HepG2 (cell line): Measurements from ENCODE around the gene APRT. TPM values are rescaled to one million over a fixed set of nuclear protein-coding genes. Genes with fewer than 3 reads are reported as not detected.

Experiments used
- CENPT ChIP-seq: sonication (generic); formaldehyde crosslinking; IDR thresholded peaks from 2 replicates; pipeline ENCODE4 v1.8.0; 2022; ENCODE audit warnings: low read depth, mild to moderate bottlenecking, moderate library complexity, missing genetic modification reagents
- DR1 ChIP-seq: sonication (generic); formaldehyde crosslinking; IDR thresholded peaks from 2 replicates; pipeline ENCODE4 v1.8.0; 2021; ENCODE audit warnings: mild to moderate bottlenecking, missing genetic modification reagents, inconsistent platforms
- EZH2 ChIP-seq: conservative IDR thresholded peaks from 2 replicates; pipeline ENCODE4 v1.6.1; 2012; ENCODE audit warnings: mild to moderate bottlenecking, low read depth, low read length, moderate library complexity
- IRF2 ChIP-seq: IDR thresholded peaks from 2 replicates; pipeline ENCODE4 v1.6.1; 2018; ENCODE audit warnings: missing genetic modification reagents, missing compliant biosample characterization
- JARID2 ChIP-seq: sonication (generic); formaldehyde crosslinking; IDR thresholded peaks from 2 replicates; pipeline ENCODE4 v1.8.1; 2023; ENCODE audit warnings: missing genetic modification reagents, inconsistent platforms; ENCODE audit not compliant: insufficient replicate concordance
- MEF2D ChIP-seq: sonication (generic); formaldehyde crosslinking; IDR thresholded peaks from 2 replicates; pipeline ENCODE4 v1.5.1; 2020; ENCODE audit warnings: mild to moderate bottlenecking, missing genetic modification reagents
- MYC ChIP-seq: sonication (generic); formaldehyde crosslinking; IDR thresholded peaks from 2 replicates; pipeline ENCODE4 v1.9.0; 2021; ENCODE audit warnings: missing genetic modification reagents, borderline replicate concordance
- PAX8 ChIP-seq: sonication (generic); formaldehyde crosslinking; IDR thresholded peaks from 2 replicates; pipeline ENCODE4 v1.8.0; 2022; ENCODE audit warnings: mild to moderate bottlenecking, missing genetic modification reagents, borderline replicate concordance
- RARG ChIP-seq: sonication (generic); formaldehyde crosslinking; IDR thresholded peaks from 2 replicates; pipeline ENCODE4 v1.4.0; 2020; ENCODE audit warnings: low read depth, mild to moderate bottlenecking, missing genetic modification reagents
- REPIN1 ChIP-seq: sonication (generic); formaldehyde crosslinking; IDR thresholded peaks from 2 replicates; pipeline ENCODE4 v1.8.0; 2022; ENCODE audit warnings: missing genetic modification reagents, low read depth, mild to moderate bottlenecking, borderline replicate concordance
- SAP130 ChIP-seq: IDR thresholded peaks from 2 replicates; pipeline ENCODE4 v1.6.1; 2016; ENCODE audit warnings: low read depth
- ZFP90 ChIP-seq: sonication (generic); formaldehyde crosslinking; IDR thresholded peaks from 2 replicates; pipeline ENCODE4 v1.8.0; 2022; ENCODE audit warnings: missing genetic modification reagents, mild to moderate bottlenecking, inconsistent platforms, borderline replicate concordance
- ZMYM3 ChIP-seq: sonication (generic); formaldehyde crosslinking; IDR thresholded peaks from 2 replicates; pipeline ENCODE4 v1.5.1; 2020; ENCODE audit warnings: mild to moderate bottlenecking, missing genetic modification reagents
- ZNF136 ChIP-seq: sonication (generic); formaldehyde crosslinking; IDR thresholded peaks from 2 replicates; pipeline ENCODE4 v1.8.1; 2022; ENCODE audit warnings: low read depth, mild to moderate bottlenecking, moderate library complexity, missing genetic modification reagents
- ZNF552 ChIP-seq: sonication (generic); formaldehyde crosslinking; IDR thresholded peaks from 2 replicates; pipeline ENCODE4 v1.9.0; 2022; ENCODE audit warnings: missing genetic modification reagents, mild to moderate bottlenecking, borderline replicate concordance
- ZNF577 ChIP-seq: sonication (generic); formaldehyde crosslinking; IDR thresholded peaks from 2 replicates; pipeline ENCODE4 v1.4.0; 2020; ENCODE audit warnings: mild to moderate bottlenecking, low read depth, missing genetic modification reagents, borderline replicate concordance
- ZNF605 ChIP-seq: sonication (generic); formaldehyde crosslinking; IDR thresholded peaks from 2 replicates; pipeline ENCODE4 v1.8.0; 2022; ENCODE audit warnings: mild to moderate bottlenecking, missing genetic modification reagents
- ZNF891 ChIP-seq: sonication (generic); formaldehyde crosslinking; IDR thresholded peaks from 2 replicates; pipeline ENCODE4 v1.5.0; 2020; ENCODE audit warnings: mild to moderate bottlenecking, missing genetic modification reagents
- polyA plus RNA-seq, 8 experiments: library from polyadenylated mRNA; depleted of rRNA in 3 of 8; stranded (reverse) in 7 of 8; unstranded in 1 of 8; fragments of >200 nt; fragmentation: Illumina TruSeq in 4 of 8; extraction: Trizol in 4 of 8; gene quantifications; 2 replicates each; pipeline versions ENCODE4 v1.2.1 to v1.2.3, GENCODE V29; 2011 to 2016; ENCODE audit warnings: low read depth in 4 of 8, missing spikeins in 1 of 8, mixed read lengths in 1 of 8; ENCODE audit not compliant: insufficient read depth in 1 of 8
- total RNA-seq, 5 experiments: library from RNA; depleted of rRNA; stranded (reverse); fragments of >200 nt; fragmentation: Illumina TruSeq; extraction: Trizol; gene quantifications; 2 replicates each; pipeline ENCODE4 v1.2.3, GENCODE V29; 2016; ENCODE audit warnings: low read depth in 1 of 5
- TF ChIP-seq, protein P1 (sequence below): sonication (generic); formaldehyde crosslinking; IDR thresholded peaks from 2 replicates; pipeline ENCODE4 v1.8.1; 2023; ENCODE audit warnings: missing genetic modification reagents, inconsistent platforms, borderline replicate concordance
- TF ChIP-seq, protein P2 (sequence below): sonication (generic); formaldehyde crosslinking; IDR thresholded peaks from 2 replicates; pipeline ENCODE4 v1.4.0; 2020; ENCODE audit warnings: missing genetic modification reagents
- TF ChIP-seq, protein P3 (sequence below): sonication (generic); formaldehyde crosslinking; IDR thresholded peaks from 2 replicates; pipeline ENCODE4 v1.8.0; 2022; ENCODE audit warnings: missing genetic modification reagents, low read depth, mild to moderate bottlenecking, borderline replicate concordance
- TF ChIP-seq, protein P4 (sequence below): sonication (generic); formaldehyde crosslinking; IDR thresholded peaks from 2 replicates; pipeline ENCODE4 v1.5.0; 2020; ENCODE audit warnings: missing genetic modification reagents, mild to moderate bottlenecking, borderline replicate concordance
- TF ChIP-seq, protein P5 (sequence below): sonication (generic); formaldehyde crosslinking; IDR thresholded peaks from 2 replicates; pipeline ENCODE4 v1.5.0; 2020; ENCODE audit warnings: mild to moderate bottlenecking, missing genetic modification reagents, moderate library complexity

APRT gene
- total and polyA plus RNA-seq, 2 of the 13 experiments (the other 11 are each of a cell fraction or from before 2014, with no cell fraction given), result 155 to 242 TPM

DNA sequence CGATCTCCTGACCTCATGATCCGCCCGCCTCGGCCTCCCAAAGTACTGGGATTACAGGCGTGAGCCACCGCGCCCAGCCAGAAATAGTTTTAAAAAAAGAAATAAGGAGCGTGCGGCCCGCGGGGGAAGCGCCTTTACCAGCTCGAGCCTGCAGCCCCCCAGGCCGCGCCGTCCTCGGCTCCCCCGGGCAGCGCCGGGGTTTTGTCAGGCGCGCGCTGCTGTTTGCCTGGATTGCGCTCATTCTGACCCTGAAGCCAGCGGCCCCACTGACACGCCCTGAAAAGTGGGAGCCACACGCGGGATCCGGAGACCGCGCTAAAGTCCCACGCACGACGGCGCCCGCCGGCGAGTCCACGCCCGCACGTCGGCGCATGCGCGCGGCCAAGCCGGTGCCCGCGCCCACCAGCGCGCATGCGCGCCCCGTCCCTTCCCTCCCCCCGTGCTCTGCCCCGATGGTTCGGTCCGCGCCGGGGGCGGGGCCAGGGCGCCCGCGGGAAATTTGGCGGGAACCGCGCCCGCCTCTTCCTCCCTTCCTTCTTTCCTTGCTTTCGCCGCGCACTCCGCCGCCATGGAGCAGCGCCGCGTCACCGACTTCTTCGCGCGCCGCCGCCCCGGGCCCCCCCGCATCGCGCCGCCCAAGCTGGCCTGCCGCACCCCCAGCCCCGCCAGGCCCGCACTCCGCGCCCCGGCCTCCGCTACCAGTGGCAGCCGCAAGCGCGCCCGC, 8.3 kb downstream of the APRT start, which contains the start of gene CDT1 (continued):
- TF ChIP-seq, protein P1, sequence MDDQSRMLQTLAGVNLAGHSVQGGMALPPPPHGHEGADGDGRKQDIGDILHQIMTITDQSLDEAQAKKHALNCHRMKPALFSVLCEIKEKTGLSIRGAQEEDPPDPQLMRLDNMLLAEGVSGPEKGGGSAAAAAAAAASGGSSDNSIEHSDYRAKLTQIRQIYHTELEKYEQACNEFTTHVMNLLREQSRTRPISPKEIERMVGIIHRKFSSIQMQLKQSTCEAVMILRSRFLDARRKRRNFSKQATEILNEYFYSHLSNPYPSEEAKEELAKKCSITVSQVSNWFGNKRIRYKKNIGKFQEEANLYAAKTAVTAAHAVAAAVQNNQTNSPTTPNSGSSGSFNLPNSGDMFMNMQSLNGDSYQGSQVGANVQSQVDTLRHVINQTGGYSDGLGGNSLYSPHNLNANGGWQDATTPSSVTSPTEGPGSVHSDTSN (CRISPR knock-in tag), result no peak
- TF ChIP-seq JARID2 (CRISPR knock-in tag) (peak; percentile 84), ZFP90 (CRISPR knock-in tag) (peak; percentile 92), ZNF891 (CRISPR knock-in tag) (peak; percentile 68), RARG (CRISPR knock-in tag) (no peak), MYC (peak; percentile 66; the same call in 1 of the 2 replicates), REPIN1 (CRISPR knock-in tag) (no peak), CENPT (CRISPR knock-in tag) (no peak; the same call in 1 of the 2 replicates), ZNF577 (CRISPR knock-in tag) (no peak), PAX8 (CRISPR knock-in tag) (0 out of 2 replicates have a peak, but pooled peaks have one; percentile 82), ZNF552 (0 out of 2 replicates have a peak, but pooled peaks have one; percentile 21), ZNF605 (CRISPR knock-in tag) (peak; percentile 49; the same call in 1 of the 2 replicates), IRF2 (no peak; the same call in 1 of the 2 replicates), EZH2 (no peak), SAP130 (CRISPR knock-in tag) (peak; percentile 96), ZMYM3 (CRISPR knock-in tag) (no peak), DR1 (CRISPR knock-in tag) (peak; percentile 73; the same call in 1 of the 2 replicates), MEF2D (CRISPR knock-in tag) (0 out of 2 replicates have a peak, but pooled peaks have one; percentile 39), ZNF136 (no peak)
- TF ChIP-seq, protein P2, sequence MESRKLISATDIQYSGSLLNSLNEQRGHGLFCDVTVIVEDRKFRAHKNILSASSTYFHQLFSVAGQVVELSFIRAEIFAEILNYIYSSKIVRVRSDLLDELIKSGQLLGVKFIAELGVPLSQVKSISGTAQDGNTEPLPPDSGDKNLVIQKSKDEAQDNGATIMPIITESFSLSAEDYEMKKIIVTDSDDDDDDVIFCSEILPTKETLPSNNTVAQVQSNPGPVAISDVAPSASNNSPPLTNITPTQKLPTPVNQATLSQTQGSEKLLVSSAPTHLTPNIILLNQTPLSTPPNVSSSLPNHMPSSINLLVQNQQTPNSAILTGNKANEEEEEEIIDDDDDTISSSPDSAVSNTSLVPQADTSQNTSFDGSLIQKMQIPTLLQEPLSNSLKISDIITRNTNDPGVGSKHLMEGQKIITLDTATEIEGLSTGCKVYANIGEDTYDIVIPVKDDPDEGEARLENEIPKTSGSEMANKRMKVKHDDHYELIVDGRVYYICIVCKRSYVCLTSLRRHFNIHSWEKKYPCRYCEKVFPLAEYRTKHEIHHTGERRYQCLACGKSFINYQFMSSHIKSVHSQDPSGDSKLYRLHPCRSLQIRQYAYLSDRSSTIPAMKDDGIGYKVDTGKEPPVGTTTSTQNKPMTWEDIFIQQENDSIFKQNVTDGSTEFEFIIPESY (CRISPR knock-in tag), result peak; percentile 8; the same call in 1 of the 2 replicates
- TF ChIP-seq, protein P3, sequence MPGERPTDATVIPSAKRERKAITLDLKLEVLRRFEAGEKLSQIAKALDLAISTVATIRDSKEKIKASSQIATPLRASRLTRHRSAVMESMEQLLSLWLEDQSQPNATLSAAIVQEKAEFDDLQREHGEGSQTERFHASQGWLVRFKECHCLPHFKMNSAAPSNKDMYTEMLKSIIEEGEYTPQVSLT, result no peak; the same call in 1 of the 2 replicates
- TF ChIP-seq, protein P4, sequence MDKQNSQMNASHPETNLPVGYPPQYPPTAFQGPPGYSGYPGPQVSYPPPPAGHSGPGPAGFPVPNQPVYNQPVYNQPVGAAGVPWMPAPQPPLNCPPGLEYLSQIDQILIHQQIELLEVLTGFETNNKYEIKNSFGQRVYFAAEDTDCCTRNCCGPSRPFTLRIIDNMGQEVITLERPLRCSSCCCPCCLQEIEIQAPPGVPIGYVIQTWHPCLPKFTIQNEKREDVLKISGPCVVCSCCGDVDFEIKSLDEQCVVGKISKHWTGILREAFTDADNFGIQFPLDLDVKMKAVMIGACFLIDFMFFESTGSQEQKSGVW (CRISPR knock-in tag), result 0 out of 2 replicates have a peak, but pooled peaks have one; percentile 50
- TF ChIP-seq, protein P5, sequence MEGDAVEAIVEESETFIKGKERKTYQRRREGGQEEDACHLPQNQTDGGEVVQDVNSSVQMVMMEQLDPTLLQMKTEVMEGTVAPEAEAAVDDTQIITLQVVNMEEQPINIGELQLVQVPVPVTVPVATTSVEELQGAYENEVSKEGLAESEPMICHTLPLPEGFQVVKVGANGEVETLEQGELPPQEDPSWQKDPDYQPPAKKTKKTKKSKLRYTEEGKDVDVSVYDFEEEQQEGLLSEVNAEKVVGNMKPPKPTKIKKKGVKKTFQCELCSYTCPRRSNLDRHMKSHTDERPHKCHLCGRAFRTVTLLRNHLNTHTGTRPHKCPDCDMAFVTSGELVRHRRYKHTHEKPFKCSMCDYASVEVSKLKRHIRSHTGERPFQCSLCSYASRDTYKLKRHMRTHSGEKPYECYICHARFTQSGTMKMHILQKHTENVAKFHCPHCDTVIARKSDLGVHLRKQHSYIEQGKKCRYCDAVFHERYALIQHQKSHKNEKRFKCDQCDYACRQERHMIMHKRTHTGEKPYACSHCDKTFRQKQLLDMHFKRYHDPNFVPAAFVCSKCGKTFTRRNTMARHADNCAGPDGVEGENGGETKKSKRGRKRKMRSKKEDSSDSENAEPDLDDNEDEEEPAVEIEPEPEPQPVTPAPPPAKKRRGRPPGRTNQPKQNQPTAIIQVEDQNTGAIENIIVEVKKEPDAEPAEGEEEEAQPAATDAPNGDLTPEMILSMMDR (CRISPR knock-in tag), result 0 out of 2 replicates have a peak, but pooled peaks have one; percentile 9
